Adipocyte (in vitro differentiated cells): ENCODE results near the gene AKR1C2.
A peak's percentile ranks its signal among the peaks of the same experiment; 100 is the strongest.
"Not testable (repeated sequence)": the region's sequence is repeated elsewhere in the genome, so short reads cannot be mapped to it uniquely, and the experiment has no call there.

ENCODE experiments used
- DNase-seq: peaks from one replicate; pipeline ENCODE4 v3.0.0-alpha.2; 2015; ENCODE audit warnings: low read depth
- H3K27me3 ChIP-seq: replicated peaks from 2 replicates; pipeline ENCODE4 v1.7.0; 2013; ENCODE audit warnings: mild to moderate bottlenecking, low read length, moderate library complexity; ENCODE audit not compliant: control insufficient read depth, insufficient read depth
- H3K36me3 ChIP-seq: 2 replicates; pipeline ENCODE4 v1.7.0; 2013; ENCODE audit warnings: low read length, mild to moderate bottlenecking, moderate library complexity; ENCODE audit not compliant: control insufficient read depth, insufficient read depth, severe bottlenecking
- H3K4me1 ChIP-seq: 2 replicates; pipeline ENCODE4 v1.7.0; 2013; ENCODE audit warnings: mild to moderate bottlenecking, low read length, moderate library complexity; ENCODE audit not compliant: control insufficient read depth, insufficient read depth
- H3K4me3 ChIP-seq: 2 replicates; pipeline ENCODE4 v1.7.0; 2013; ENCODE audit warnings: mild to moderate bottlenecking, low read length, moderate library complexity
- H3K9ac ChIP-seq: 2 replicates; pipeline ENCODE4 v1.7.0; 2013; ENCODE audit warnings: mild to moderate bottlenecking, low read length, moderate library complexity
- H3K9me3 ChIP-seq: 2 replicates; pipeline ENCODE4 v1.7.0; 2013; ENCODE audit warnings: mild to moderate bottlenecking, low read length, moderate library complexity; ENCODE audit not compliant: control insufficient read depth

Gene AKR1C2

GRCh38 chr10:4951512-4952162, 52.0 kb downstream of the AKR1C2 start:
- not testable (repeated sequence) for DNase-seq, H3K36me3 ChIP-seq, H3K9me3 ChIP-seq, H3K9ac ChIP-seq, H3K4me3 ChIP-seq, H3K27me3 ChIP-seq
- peaks cover 50% of the 10 kb centered on the region for H3K4me1 ChIP-seq

GRCh38 chr10:4947635-4948596, 55.7 kb downstream of the AKR1C2 start:
- H3K9ac ChIP-seq = peak overlapping the region; percentile 89
- peak overlapping the region; percentile 72 for H3K4me3 ChIP-seq
- H3K4me1 ChIP-seq = peaks cover 87% of the 10 kb centered on the region
- DNase-seq = peak; percentile 90
- no peaks in the 10 kb centered on the region for H3K9me3 ChIP-seq
- H3K27me3 ChIP-seq = no peaks in the 10 kb centered on the region
- H3K36me3 ChIP-seq = no peaks in the 10 kb centered on the region

GRCh38 chr10:4947039-4947634, 56.5 kb downstream of the AKR1C2 start:
- Histone ChIP-seq H3K27me3 (no peaks in the 10 kb centered on the region), H3K4me1 (peaks cover 89% of the 10 kb centered on the region), H3K9ac (peak overlapping the region; percentile 89), H3K9me3 (no peaks in the 10 kb centered on the region), H3K4me3 (peak overlapping the region; percentile 68), H3K36me3 (no peaks in the 10 kb centered on the region)
- DNase-seq = peak; percentile 77

- Histone ChIP-seq H3K4me1 (peaks cover 92% of the 10 kb centered on the region), H3K36me3 (no peaks in the 10 kb centered on the region), H3K4me3 (peak overlapping the region; percentile 68), H3K27me3 (no peaks in the 10 kb centered on the region), H3K9ac (peak overlapping the region; percentile 89), H3K9me3 (no peaks in the 10 kb centered on the region)
- DNase-seq = no peak
Measured at GRCh38 chr10:4945766-4946717, 57.6 kb downstream of the AKR1C2 start.

GRCh38 chr10:4944841-4945240, 58.8 kb downstream of the AKR1C2 start:
- Histone ChIP-seq H3K9me3 (no peaks in the 10 kb centered on the region), H3K36me3 (no peaks in the 10 kb centered on the region), H3K27me3 (no peaks in the 10 kb centered on the region), H3K4me1 (peaks cover 89% of the 10 kb centered on the region), H3K9ac (peak overlapping the region; percentile 89), H3K4me3 (peak overlapping the region; percentile 68)
- DNase-seq = no peak

- DNase-seq = no peak
- Histone ChIP-seq H3K4me3 (peak overlapping the region; percentile 68), H3K9me3 (no peaks in the 10 kb centered on the region), H3K36me3 (no peaks in the 10 kb centered on the region), H3K27me3 (no peaks in the 10 kb centered on the region), H3K4me1 (peaks cover 89% of the 10 kb centered on the region), H3K9ac (peak overlapping the region; percentile 89)
Measured at GRCh38 chr10:4943821-4944220, 59.8 kb downstream of the AKR1C2 start.

GRCh38 chr10:4943416-4943815, 60.2 kb downstream of the AKR1C2 start:
- DNase-seq, H3K9me3 ChIP-seq, H3K36me3 ChIP-seq, H3K27me3 ChIP-seq: not testable (repeated sequence)
- Histone ChIP-seq H3K4me3 (peak overlapping the region; percentile 68), H3K4me1 (peaks cover 86% of the 10 kb centered on the region), H3K9ac (peak overlapping the region; percentile 89)

GRCh38 chr10:4942931-4943330, 60.7 kb downstream of the AKR1C2 start:
- peak overlapping the region; percentile 65 for H3K4me3 ChIP-seq
- peaks cover 81% of the 10 kb centered on the region for H3K4me1 ChIP-seq
- not testable (repeated sequence) for H3K9me3 ChIP-seq, H3K36me3 ChIP-seq, H3K27me3 ChIP-seq
- DNase-seq = peak; percentile 75
- H3K9ac ChIP-seq = peak overlapping the region; percentile 89

- DNase-seq = peak; percentile 23
Measured at GRCh38 chr10:4941540-4942330, 61.9 kb downstream of the AKR1C2 start.

GRCh38 chr10:4940909-4941308, 62.7 kb downstream of the AKR1C2 start:
- H3K27me3 ChIP-seq, H3K36me3 ChIP-seq, H3K9me3 ChIP-seq, DNase-seq, H3K4me3 ChIP-seq: not testable (repeated sequence)
- Histone ChIP-seq H3K4me1 (peaks cover 64% of the 10 kb centered on the region), H3K9ac (peak overlapping the region; percentile 89)

More at GRCh38 chr10:4941540-4942330, 61.9 kb downstream of the AKR1C2 start:
- no peaks in the 10 kb centered on the region for H3K27me3 ChIP-seq
- peak overlapping the region; percentile 89 for H3K9ac ChIP-seq
- peak overlapping the region; percentile 27 for H3K4me3 ChIP-seq
- H3K4me1 ChIP-seq = peaks cover 72% of the 10 kb centered on the region
- no peaks in the 10 kb centered on the region for H3K36me3 ChIP-seq
- H3K9me3 ChIP-seq = no peaks in the 10 kb centered on the region
